Uterus (tissue), 4 donors: Measurements from ENCODE around the gene CDK3. TPM values are rescaled to one million over a fixed set of nuclear protein-coding genes. Genes with fewer than 3 reads are reported as not detected.

Source experiments
- DNase-seq, 2 donors: peaks; one replicate each; pipeline ENCODE4 v3.0.0-alpha.2; 2019 to 2020
- H3K27ac ChIP-seq, 2 donors: fragments of 200-600 bp; sonication (generic); 1 replicate in 1 of 2; 2 replicates in 1 of 2; pipeline ENCODE4 v1.5.1; 2016 to 2018
- H3K27me3 ChIP-seq, 2 donors: fragments of 200-600 bp; sonication (generic); one replicate each; pipeline ENCODE4 v1.5.1; 2018 to 2019; ENCODE audit warnings: control low read depth in 1 of 2
- H3K36me3 ChIP-seq, 2 donors: fragments of 200-600 bp; sonication (generic); one replicate each; pipeline ENCODE4 v1.5.1; 2019; ENCODE audit warnings: control low read depth in 1 of 2
- H3K4me1 ChIP-seq, 2 donors: fragments of 200-600 bp; sonication (generic); one replicate each; pipeline ENCODE4 v1.5.1; 2018 to 2019; ENCODE audit warnings: control low read depth in 1 of 2
- H3K4me3 ChIP-seq, 2 donors: fragments of 200-600 bp; sonication (generic); 1 replicate in 1 of 2; 2 replicates in 1 of 2; pipeline ENCODE4 v1.5.1; 2018 to 2019; ENCODE audit warnings: mild to moderate bottlenecking in 1 of 2
- H3K9me3 ChIP-seq, 2 donors: fragments of 200-600 bp; sonication (generic); one replicate each; pipeline ENCODE4 v1.5.1; 2019; ENCODE audit warnings: control low read depth in 1 of 2
- POLR2A ChIP-seq, 2 donors: fragments of 450-650 bp; IDR thresholded peaks; one replicate each; pipeline ENCODE4 v1.6.1; 2016; ENCODE audit warnings: antibody characterized with exemption in 2 of 2, mild to moderate bottlenecking in 1 of 2, moderate library complexity in 1 of 2
- intact Hi-C: fragments of 100-400 bp; cut with DNase I; formaldehyde crosslinking; loops from one replicate; pipeline ENCODE4 v1.15.1; 2023; ENCODE audit warnings: low total_unique reads
- total RNA-seq, 4 donors: library from RNA; depleted of rRNA in 3 of 4; stranded (reverse); fragments of >200 nt in 3 of 4; gene quantifications; one replicate each; pipeline versions ENCODE4 v1.1.0 to v1.2.4, GENCODE V29; 2014 to 2023
- TF ChIP-seq, protein P1 (sequence below), 4 experiments: fragments of 200-600 bp in 2 of 4; fragments of 450-650 bp in 2 of 4; sonication (generic) in 2 of 4; IDR thresholded peaks; one replicate each; pipeline ENCODE4 v1.5.1; 2016 to 2019; ENCODE audit warnings: antibody characterized with exemption in 4 of 4, mild to moderate bottlenecking in 2 of 4, moderate library complexity in 1 of 4
- donor health status: DM: yes; HTN: yes; CAD: no.

Gene CDK3
- total RNA-seq, 4 donors from 2014 or later: 8.5 to 10.8 (median 9.6) TPM; not detected in 1

DNA sequence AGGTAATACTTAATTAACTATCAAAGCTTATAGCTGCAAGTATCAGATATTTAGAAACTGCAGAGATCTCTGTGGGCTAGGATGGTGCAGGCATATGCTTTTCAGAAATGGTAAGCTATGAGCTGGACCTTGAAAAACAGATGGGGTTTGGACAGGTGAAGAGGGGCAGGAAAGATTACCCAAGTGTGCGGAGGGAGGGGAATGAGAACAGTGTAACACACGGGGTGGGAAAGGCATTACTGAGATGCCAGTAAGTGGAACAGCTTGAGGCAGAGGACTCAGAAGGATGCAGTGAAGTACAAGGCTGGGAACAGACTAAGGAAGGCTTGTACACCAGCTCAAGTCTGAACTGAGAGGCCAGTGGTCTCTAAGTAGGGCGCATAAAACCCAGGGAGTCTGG, 48.6 kb downstream of the CDK3 start:
- Histone ChIP-seq H3K36me3 (no peaks in the 10 kb centered on the region), H3K4me3 (no peak overlapping the region), H3K27me3 (no peaks in the 10 kb centered on the region), H3K9me3 (no peaks in the 10 kb centered on the region), H3K4me1 (no peaks in the 10 kb centered on the region), H3K27ac (no peak overlapping the region)
- TF ChIP-seq, protein P1, sequence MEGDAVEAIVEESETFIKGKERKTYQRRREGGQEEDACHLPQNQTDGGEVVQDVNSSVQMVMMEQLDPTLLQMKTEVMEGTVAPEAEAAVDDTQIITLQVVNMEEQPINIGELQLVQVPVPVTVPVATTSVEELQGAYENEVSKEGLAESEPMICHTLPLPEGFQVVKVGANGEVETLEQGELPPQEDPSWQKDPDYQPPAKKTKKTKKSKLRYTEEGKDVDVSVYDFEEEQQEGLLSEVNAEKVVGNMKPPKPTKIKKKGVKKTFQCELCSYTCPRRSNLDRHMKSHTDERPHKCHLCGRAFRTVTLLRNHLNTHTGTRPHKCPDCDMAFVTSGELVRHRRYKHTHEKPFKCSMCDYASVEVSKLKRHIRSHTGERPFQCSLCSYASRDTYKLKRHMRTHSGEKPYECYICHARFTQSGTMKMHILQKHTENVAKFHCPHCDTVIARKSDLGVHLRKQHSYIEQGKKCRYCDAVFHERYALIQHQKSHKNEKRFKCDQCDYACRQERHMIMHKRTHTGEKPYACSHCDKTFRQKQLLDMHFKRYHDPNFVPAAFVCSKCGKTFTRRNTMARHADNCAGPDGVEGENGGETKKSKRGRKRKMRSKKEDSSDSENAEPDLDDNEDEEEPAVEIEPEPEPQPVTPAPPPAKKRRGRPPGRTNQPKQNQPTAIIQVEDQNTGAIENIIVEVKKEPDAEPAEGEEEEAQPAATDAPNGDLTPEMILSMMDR (IDR thresholded peaks at IDR 0.05): no peak
- no peak for TF ChIP-seq POLR2A (IDR thresholded peaks at IDR 0.05)
- intact Hi-C loops: no loop called here
- no peak for DNase-seq

- intact Hi-C loops: no loop called here
- H3K27ac ChIP-seq: no peak overlapping the region
- H3K27me3 ChIP-seq: no peaks in the 10 kb centered on the region
Measured at GRCh38 chr17:76049836-76050537, 49.3 kb downstream of the CDK3 start.

GRCh38 chr17:76050538-76051467, 50.1 kb downstream of the CDK3 start:
- Histone ChIP-seq H3K9me3 (no peaks in the 10 kb centered on the region), H3K36me3 (no peaks in the 10 kb centered on the region), H3K4me3 (no peak overlapping the region), H3K4me1 (no peaks in the 10 kb centered on the region), H3K27ac (no peak overlapping the region), H3K27me3 (no peaks in the 10 kb centered on the region)
- no peak for TF ChIP-seq POLR2A (IDR thresholded peaks at IDR 0.05)
- TF ChIP-seq, protein P1 (IDR thresholded peaks at IDR 0.05): no peak
- DNase-seq: no peak
- intact Hi-C loops: no loop called here

More at GRCh38 chr17:76049836-76050537, 49.3 kb downstream of the CDK3 start:
- Histone ChIP-seq H3K4me1 (no peaks in the 10 kb centered on the region), H3K9me3 (no peaks in the 10 kb centered on the region), H3K4me3 (no peak overlapping the region), H3K36me3 (no peaks in the 10 kb centered on the region)
- TF ChIP-seq POLR2A (IDR thresholded peaks at IDR 0.05): no peak
- TF ChIP-seq, protein P1 (IDR thresholded peaks at IDR 0.05): no peak
- no peak for DNase-seq

DNA sequence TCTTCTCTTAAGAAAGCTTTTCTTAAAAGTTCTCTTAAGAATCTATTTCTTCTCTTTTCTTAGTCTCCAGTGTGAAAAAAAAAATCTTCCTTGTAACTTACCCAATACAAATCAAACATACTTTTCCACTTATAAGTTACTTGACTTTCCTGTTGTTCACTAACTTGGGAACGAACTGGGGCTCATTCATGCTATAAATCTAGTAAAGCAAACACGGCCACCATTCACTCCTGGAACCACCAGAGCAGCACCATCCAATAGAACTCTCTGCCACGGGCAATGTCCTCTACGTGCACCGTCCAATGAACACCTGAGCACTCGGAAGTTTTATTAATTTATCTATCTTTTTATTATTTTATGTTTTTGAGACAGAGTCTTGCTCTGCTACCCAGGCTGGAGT, 50.9 kb downstream of the CDK3 start:
- no peak for DNase-seq
- Histone ChIP-seq H3K4me3 (no peak overlapping the region), H3K36me3 (no peaks in the 10 kb centered on the region), H3K9me3 (no peaks in the 10 kb centered on the region), H3K4me1 (no peaks in the 10 kb centered on the region), H3K27ac (no peak overlapping the region), H3K27me3 (no peaks in the 10 kb centered on the region)
- intact Hi-C loops: no loop called here
- TF ChIP-seq, protein P1 (IDR thresholded peaks at IDR 0.05): no peak
- TF ChIP-seq POLR2A (IDR thresholded peaks at IDR 0.05): no peak
